ENCODE measurements around the gene ISL2. TPM values are rescaled to one million over a fixed set of nuclear protein-coding genes. Genes with fewer than 3 reads are reported as not detected.
A peak's percentile ranks its signal among the peaks of the same experiment; 100 is the strongest.

The ISL2 gene
- total and polyA plus RNA-seq, 9 of the 15 experiments (the other 6 are each of a cell fraction or from before 2014, with no cell fraction given), result 0.15 to 23.7 (median 4.0) TPM

- TF ChIP-seq NFRKB (IDR thresholded peaks at IDR 0.05; ENCODE audit: low read depth), result peak; percentile 85
- TF ChIP-seq ZC3H8 (IDR thresholded peaks at IDR 0.05), result no peak
- no peak for TF ChIP-seq DEAF1 (CRISPR knock-in tag; IDR thresholded peaks at IDR 0.05)
- no peak; the same call in 1 of the 2 replicates for TF ChIP-seq LARP7 (IDR thresholded peaks at IDR 0.05)
- no peak for TF ChIP-seq MXI1 (IDR thresholded peaks at IDR 0.05; ENCODE audit: low read depth, low read length)
- no peak for TF ChIP-seq MAFK (IDR thresholded peaks at IDR 0.05; ENCODE audit: low read length)
- no peak for TF ChIP-seq ZFP91 (CRISPR knock-in tag; IDR thresholded peaks at IDR 0.05)
- no peak for TF ChIP-seq RHOXF2B (CRISPR knock-in tag; conservative IDR thresholded peaks at IDR 0.05)
- TF ChIP-seq SLC30A9 (CRISPR knock-in tag; IDR thresholded peaks at IDR 0.05), result no peak
- TF ChIP-seq ZFP36 (IDR thresholded peaks at IDR 0.05; ENCODE audit: low read depth, low read length, partially characterized antibody), result no peak
- TF ChIP-seq ZNF592 (IDR thresholded peaks at IDR 0.05), result 0 out of 2 replicates have a peak, but pooled peaks have one; percentile 3
- TF ChIP-seq ZEB2 (IDR thresholded peaks at IDR 0.05), result no peak; the same call in none of the 2 replicates
- TF ChIP-seq POU5F1 (IDR thresholded peaks at IDR 0.05; ENCODE audit: borderline replicate concordance, low read depth, low read length, partially characterized antibody), result no peak
- TF ChIP-seq SRSF1 (IDR thresholded peaks at IDR 0.05; ENCODE audit: low read depth, low read length), result no peak
- TF ChIP-seq EWSR1 (IDR thresholded peaks at IDR 0.05; ENCODE audit: borderline replicate concordance, low read depth, partially characterized antibody), result no peak
- TF ChIP-seq KLF16 (IDR thresholded peaks at IDR 0.05), result no peak
- no peak for TF ChIP-seq CAMTA2 (CRISPR knock-in tag; conservative IDR thresholded peaks at IDR 0.05)
- no peak for TF ChIP-seq HIVEP1 (CRISPR knock-in tag; IDR thresholded peaks at IDR 0.05)
- TF ChIP-seq PRMT5 (CRISPR knock-in tag; IDR thresholded peaks at IDR 0.05), result no peak
- TF ChIP-seq NR0B1 (IDR thresholded peaks at IDR 0.05; ENCODE audit: partially characterized antibody), result no peak
- no peak for TF ChIP-seq BCL6 (CRISPR knock-in tag; IDR thresholded peaks at IDR 0.05)
Observed at GRCh38 chr15:76335307-76336253, 993 bp upstream of the ISL2 start (continued).
